ENCODE data around the gene NFX1.
A peak's percentile ranks its signal among the peaks of the same experiment; 100 is the strongest.

NFX1 gene

DNA sequence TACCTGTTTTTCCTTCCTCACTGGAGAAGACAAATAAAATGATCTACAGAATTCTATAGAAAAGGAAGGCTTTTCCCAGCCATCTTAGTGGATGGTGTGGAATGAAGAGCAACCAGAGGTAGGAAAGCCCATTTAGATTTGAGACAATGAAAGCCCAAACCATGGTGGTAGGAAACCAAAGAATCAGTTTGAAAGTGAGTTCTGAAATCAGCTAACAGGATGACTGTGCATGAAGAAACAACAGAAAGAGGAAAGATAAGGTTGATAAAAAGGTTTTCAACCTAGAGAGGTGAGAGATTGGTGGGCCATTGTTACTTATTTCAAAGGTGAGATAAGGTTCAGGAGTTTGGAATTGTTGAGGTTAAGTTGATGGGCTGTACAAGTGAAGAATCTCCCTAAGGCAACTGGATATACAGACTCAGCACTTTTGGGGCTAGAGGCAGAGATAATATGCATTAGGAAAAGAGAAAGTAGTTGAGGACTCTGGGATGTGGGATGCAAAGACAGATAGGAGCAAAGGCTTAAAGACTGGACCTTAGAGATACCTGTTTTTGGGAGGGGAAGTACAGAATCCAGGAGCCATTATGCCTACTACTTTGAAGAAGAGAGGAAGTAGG, 23.1 kb upstream of the NFX1 start:
- no peak for DNase-seq

DNA sequence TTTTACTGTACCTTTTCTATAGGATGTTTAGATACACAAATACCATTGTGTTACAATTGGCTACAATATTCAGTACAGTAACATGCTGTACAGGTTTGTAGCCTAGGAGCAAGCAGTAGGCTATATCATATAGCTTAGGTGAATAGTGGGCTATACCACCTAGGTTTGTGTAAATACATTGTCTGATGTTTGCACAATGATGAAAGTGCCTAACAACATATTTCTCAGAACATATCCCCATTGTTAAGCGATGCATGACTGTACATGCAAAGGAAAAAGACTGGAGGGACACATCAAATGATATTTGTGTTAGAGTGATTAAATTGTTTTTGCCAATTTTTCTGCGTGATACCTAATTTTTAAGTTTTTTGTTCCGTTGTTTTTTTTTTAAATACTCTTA, 20.2 kb upstream of the NFX1 start:
- DNase-seq = no peak

DNA sequence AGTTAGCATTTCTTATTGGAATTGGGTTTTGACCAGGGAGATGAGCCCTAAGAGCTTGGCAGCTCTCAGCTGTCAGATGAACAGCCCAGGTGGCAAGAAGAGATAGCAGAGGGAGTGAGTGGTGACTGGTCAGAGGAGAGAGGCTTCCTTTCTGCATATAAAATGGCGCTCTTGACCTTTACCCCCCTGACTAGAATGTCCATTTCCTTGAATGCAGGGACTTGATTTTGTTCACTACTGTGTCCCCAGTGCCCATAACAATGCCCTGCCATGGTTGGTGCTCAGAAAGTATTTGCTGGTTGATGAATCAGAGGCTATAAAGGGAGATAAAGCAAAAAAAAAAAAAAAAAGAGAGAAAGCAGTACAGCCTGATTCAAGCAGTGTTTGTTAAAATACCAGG, 18.3 kb upstream of the NFX1 start:
- DNase-seq = no peak

DNA sequence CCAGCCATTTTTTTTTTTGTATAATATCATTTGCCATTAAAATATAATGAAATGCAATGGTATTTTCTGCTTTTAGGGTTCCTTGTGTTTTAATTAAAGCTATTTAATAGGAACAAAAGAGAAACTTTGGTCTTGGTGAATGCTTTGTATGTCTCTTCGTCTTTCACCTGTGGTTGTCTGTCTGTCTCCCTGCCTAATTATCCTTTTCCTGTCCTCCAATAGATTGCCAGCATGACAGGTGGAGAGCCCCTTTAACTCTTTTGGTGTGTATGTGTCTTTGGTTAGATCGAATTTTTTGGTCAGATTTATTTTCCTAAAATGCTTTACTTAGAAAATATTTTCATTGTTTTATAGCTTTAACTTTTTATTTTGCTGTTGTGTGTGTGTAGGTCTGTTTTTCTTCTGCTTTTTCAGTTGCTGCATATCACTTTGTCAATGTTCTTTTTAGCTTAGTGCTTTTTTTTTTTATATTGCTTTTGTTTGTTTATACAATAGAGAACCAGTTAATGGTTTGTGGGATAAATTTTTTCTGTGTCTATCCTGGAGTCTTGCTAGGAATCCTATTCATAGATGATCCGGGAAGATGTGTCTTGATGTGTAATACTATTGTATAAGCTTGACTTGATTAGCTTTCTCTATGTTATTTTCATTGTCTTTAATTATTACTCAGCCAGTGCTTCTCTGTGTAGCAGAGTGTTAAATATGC, 16.9 kb upstream of the NFX1 start:
- DNase-seq = no peak

DNA sequence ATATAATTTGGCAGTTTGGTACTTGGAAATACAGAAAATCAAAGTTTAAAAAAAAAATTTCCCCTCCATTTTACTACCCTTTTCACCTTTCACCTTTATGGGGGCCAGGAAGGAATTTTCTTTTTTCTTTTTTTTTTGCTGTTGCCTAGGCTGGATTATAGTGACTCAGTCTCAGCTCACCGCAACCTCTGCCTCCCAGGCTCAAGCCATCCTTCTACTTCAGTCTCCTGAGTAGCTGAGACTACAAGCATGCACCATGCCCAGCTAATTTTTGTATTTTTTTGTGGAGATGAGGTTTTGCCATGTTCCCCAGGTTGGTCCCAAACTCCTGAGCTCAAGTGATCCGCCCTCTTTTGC, 16.4 kb upstream of the NFX1 start:
- DNase-seq = no peak

DNA sequence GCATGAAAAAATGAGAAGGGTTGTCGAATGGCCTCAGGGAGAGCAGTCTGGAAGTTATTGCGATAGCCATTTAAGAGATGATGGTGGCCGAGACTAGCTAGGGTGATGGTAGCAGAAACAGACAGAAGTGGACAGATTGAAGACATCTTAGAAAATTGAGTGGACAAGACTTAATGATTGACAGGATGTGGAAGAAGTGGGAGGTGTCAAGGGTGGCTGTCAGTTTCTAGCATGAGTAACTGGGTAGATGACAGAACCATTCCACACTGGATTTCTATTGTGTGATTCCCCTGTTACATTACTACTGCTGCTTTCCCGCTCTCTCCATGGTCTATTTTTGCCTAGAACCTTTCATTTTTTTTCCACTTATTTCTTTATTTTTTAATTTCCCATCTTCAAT, 12.8 kb upstream of the NFX1 start:
- DNase-seq = no peak

DNA sequence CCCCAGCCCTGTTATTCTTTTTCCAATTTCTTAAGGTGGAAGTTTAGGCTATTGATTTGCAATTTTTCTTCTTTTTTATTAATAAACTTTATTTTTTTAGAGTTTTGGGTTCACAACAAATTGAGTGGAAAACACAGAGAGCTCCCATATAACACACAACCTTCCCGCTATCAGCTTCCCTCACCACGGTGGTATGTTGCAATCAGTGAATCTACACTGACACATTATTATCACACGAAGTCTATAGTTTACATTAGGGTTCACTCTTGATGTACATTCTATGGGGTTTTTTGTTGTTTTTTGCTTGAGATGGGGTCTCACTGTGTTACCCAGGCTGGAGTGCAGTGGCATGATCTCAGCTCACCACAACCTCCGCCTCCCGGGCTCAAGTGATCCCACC, 4.8 kb upstream of the NFX1 start:
- DNase-seq = no peak

DNA sequence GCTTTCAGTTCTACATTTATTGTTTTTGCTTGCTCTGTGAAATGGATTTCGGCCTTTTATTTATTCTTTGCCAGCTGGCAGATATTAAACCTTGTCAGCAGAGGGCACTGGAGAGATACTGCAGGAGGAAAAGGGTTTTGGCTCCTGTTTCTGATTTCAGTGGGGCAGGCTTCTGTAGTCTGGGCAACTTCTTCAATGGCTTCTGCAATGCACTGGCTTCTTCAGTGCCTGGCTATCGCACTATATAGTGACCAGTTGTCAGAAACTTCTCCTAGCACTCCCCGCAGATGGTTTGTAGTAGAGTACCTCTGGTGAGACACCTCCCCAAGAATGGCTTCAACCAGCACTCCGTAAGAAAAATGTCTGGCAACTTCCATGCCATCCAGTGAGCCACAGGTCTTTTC, 3.2 kb upstream of the NFX1 start:
- DNase-seq = peak; percentile 62

DNA sequence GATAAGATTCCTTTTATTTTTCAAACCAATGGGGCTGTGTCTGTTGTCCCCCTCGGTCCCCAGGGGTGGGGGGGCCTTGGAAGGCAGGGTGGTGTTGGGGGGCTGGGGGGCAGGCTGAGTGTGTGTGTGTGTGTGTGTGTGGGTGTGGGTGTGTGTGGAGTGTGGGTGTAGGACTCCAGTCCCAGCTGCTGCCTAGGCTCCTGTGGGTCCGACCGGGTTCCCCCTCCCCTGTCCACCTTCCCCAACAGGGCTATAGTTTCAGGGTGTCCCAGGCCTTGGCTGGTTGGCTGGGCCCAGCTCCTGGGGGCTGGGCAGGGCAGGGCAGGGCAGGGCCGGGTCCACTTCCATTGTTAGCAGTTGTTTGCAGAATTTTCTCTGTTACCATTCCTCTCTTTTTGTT, 2.1 kb upstream of the NFX1 start:
- no peak for DNase-seq

DNA sequence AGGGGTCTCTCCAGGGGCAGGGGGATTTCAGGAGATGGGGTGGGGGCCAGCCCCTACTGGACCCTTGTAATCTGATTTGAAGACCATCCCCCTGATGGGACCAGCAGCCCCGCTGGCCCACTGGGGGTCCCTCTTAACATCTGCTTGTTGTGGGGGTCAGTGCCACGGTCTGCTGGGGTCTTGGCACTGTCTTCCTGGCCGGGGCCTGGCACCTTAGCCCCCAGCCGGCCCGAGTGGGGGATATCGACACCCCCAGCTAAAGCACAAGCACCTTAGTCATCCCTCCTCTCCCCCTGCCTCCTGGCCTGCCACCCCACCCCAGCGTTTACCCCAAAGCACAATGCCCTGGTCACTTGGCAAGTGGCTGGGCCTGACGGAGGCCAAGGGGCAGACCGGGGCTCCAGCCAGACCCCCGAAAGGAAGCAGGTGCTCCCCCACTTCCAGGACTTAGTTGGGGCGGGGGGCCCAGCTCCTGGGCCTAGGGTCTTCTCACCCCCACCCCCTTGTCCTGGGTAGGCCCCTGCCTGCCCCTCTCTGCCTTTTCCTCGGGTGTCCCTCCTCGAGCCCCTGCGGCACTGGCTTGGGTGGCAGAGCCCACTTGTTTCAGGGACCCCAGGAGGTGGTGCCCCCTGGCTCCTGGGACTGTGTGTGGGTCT, 1.4 kb upstream of the NFX1 start:
- no peak for DNase-seq

DNA sequence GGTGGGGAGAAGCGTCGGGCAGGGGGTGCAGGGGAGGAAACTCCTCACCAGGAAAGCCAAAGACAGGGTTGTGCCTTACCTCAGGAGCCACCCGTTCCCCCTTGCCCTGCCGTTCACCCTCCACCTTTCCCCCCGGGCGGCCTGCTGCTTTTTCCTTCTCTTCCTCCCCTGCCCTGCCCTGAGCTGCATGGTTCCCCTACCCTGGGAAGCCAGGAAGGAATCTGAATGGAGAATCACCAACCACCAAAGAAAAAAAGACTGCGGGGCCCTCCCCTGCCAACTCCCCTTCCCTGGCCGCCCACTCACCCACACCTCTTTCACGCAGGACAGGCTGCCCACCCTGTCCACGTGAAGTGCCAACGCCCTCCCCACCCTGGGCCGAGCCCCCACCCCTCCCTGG, 820 bp upstream of the NFX1 start:
- DNase-seq = no peak

DNA sequence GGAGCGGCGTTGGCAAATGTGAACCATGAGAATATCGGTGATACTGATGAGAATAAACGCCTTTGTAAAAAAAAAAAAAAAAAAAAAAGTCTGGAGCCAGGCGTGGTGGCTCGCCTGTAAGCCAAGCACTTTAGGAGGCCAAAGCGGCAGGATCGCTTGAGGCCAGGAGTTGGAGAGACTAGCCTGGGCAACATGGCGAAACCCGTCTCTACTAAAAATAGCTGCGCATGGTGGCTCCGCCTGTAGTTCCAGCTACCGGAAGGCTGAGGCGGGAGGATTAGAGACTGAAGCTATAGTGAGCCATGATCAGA, 425 bp upstream of the NFX1 start:
- DNase-seq = no peak

DNA sequence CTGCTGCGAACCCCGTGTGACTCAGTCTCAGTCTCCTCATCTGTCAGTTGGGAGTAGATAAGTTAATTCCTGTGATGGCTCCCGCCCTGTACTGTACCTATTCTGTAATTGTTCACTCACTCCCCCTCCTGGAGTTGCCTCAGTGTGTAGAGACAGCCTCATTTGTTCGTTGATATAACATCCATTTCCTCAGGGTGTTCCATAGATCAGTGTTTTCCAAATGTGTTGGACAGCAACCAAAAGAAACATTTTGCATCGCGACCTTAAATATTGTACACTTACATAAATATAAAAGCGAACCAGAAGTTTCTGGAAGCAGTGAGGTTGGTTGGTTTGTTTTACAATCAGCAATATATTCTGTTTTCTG, 698 bp downstream of the NFX1 start:
- DNase-seq = no peak

DNA sequence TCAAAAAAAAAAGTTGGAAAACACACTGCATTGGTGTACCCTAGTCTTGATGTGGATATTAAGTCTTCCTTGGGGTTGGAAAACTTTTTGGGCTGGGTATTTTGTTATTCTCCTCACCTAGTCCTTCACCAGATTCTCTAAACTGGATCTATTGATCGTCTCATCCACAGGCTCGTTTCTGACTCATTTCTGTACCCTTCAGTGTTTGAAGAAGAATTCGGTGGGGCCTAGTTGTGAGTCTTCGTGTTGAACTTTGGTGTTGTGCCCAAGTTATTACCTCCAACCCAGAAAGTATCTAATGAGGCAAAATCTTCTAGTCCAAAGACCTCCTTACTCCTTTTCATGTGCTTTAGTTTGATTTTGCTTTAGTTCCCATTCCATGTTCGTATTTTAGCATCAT, 1.6 kb downstream of the NFX1 start:
- DNase-seq = no peak

DNA sequence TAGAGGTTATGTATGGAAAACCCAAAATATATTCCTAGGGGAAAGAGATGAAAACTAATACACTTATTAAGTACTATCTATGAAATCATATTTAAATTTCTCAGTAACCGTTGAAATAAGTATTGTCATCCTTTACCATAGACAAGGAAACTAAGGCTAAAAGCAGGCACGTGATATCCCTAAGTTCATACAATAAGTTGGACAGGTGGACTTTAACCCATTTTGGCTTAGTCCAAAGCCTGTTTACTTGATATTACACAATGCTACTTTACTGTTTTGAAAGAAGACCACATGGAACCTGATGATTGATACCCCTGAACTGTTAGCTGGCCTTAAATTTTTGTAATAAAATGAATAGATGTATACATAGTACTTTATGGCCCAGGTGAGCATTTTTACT, 3.5 kb downstream of the NFX1 start:
- DNase-seq = no peak

DNA sequence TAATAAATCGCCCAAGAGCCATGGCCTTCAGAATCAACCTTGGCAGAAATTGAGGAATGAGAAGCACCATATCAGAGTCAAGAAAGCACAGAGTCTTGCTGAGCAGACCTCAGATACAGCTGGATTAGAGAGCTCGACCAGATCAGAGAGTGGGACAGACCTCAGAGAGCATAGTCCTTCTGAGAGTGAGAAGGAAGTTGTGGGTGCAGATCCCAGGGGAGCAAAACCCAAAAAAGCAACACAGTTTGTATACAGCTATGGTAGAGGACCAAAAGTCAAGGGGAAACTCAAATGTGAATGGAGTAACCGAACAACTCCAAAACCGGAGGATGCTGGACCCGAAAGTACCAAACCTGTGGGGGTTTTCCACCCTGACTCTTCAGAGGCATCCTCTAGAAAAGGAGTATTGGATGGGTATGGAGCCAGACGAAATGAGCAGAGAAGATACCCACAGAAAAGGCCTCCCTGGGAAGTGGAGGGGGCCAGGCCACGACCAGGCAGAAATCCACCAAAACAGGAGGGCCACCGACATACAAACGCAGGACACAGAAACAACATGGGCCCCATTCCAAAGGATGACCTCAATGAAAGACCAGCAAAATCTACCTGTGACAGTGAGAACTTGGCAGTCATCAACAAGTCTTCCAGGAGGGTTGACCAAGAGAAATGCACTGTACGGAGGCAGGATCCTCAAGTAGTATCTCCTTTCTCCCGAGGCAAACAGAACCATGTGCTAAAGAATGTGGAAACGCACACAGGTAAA, 4.5 kb downstream of the NFX1 start:
- no peak for DNase-seq

DNA sequence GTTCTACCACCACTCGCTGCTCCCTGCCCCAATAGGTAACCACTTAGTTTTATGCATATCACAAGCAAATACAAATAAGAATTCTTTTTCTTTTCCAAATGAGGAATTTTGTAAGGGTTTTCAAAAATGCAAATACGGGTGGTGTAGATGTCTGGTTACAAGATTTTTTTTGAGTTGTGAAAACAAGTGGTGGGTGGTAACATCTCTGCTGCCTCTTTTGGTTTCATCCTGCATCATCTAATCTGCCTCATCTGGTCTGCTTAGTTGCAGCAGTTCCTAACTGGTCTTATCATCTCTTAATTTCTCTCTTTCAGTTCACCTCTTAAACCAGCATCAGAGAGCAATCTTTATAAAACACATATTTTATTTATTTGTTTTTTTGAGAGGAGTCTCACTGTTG, 5.3 kb downstream of the NFX1 start:
- no peak for DNase-seq

DNA sequence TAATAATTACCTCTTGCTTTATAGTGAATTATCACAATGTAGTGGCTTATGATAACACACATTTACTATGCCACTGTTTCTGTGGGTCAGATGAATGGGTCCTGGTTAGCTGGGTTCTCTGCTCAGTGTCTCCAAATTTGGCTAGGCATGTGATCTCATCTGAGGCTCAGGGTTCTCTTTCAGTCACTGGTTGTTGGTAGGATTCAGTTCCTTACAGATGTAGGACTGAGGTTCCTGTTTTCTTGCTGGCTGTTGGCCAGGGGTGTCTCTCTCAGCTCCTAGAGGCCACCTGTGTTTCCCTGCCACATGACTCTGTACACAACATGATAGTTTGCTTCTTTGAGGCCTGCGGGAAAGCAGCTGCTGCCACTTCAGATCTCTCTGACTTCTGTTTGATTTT, 7.1 kb downstream of the NFX1 start:
- no peak for DNase-seq

DNA sequence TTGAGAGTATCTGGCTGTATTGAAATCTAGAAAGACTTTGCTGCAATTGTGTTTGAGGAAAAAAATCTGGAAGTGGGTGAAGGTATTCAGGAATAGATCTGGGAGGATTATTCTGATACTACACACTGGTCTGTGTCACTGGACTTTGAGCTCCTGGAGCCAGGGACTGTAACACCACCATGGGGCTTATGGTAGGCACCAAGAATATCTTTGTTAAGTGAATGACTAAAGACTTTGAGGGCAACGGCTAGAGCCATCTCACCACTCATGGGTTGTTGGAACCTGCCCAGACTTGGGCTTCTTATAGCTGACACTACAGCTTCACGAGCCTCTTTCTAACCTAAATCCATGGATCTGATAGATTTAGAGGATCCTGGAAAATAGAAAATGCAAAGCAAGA, 10.2 kb downstream of the NFX1 start:
- no peak for DNase-seq

DNA sequence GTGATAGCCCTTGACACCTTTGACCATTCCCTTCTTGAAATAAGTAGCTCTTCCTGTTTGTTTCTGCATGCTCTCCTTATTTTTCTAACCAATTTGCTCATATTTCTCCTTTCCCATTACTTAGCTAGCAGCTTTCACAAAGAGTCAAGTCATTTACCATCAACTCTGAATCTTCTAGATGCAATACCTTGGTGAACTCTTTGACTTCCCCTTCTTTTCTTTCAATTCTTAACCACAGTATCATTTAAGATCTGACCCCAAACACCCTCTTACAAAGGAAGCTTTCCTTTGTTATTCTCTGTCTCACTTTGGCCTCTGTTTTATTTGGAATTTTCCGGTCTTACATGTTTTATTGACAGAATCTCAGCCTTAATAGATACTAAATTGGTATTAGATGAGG, 14.0 kb downstream of the NFX1 start:
- no peak for DNase-seq

DNA sequence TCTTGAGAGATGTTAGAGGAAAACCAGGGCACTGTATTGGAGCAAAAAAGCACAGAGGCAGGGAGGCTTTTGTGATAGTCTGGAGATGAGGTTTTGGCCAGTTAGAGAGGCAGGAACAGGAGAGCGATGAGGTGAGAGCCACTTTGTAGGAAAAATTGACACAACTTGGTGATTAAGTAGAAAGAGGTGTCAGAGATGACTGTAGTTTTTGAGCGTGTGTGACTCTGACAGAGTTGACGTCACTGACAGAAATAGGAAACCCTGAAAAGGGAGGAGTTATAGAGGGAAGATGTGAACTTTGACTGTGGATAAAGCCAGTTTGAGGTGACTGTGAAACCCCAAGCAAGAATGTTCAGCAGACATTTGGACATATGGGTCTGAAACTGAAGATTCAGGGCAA, 15.7 kb downstream of the NFX1 start:
- DNase-seq = no peak

DNA sequence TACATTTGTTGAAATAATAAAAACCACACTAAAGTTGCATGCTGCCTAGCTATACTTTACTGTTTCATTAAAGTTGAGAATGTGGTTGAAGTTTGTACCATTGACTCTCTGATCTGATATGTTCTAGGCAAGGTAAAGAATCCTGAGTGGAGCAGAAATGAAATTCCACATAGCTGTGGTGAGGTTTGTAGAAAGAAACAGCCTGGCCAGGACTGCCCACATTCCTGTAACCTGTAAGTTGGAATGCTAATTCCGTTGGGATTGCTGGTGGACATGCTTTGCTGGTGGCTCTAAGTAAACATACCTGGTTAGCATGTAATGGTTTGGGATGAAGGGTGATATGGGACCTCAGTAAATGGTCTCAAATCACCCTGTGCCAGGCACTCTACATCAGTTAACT, 16.8 kb downstream of the NFX1 start:
- no peak for DNase-seq

DNA sequence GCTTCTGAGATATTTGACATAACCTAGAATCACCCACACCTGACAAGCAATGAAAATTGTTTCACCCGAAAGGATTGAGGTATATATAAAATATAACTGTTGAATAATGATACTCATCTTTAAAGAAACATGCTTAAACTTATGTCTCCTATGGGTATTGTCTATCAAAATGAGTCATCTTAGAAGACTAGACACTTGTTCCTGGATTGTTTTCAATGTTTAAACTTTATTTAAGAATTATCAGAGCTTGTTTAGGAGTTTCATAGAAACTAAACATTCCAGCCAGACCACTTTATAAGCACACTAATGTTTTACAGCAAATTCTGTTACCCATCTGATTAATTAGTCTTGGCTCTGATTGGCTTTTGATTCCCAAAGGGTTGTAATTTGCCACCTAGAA, 19.6 kb downstream of the NFX1 start:
- no peak for DNase-seq

DNA sequence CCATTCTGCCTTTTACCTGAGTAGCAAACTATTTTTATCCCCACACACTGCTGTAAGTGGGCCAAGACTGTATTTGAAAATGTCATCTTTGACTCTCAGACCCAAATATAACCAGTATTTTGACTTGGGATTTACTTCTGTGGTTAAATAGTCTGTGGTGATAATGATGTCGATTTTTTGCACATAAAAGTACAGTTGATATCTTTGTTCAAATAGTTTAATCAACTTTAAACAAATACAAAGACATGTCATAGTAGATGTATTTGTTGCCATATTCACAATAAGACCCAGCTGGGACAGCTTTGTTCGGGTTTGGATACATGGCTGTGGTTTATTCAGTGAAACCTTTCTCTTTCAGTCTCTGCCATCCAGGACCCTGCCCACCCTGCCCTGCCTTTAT, 20.4 kb downstream of the NFX1 start:
- no peak for DNase-seq
